CD4-positive, alpha-beta memory T cell (primary cell): ENCODE results near the gene IGF2BP2. TPM values are rescaled to one million over a fixed set of nuclear protein-coding genes. Genes with fewer than 3 reads are reported as not detected.
"Not testable (repeated sequence)": the region's sequence is repeated elsewhere in the genome, so short reads cannot be mapped to it uniquely, and the experiment has no call there.

Experiments
- CTCF ChIA-PET: fragments of 350-600 bp; sonication (Branson Sonifier 250); formaldehyde crosslinking; loops from one replicate; lab custom pipeline; 2021; ENCODE audit warnings: inconsistent platforms; ENCODE audit not compliant: partially characterized antibody; lab: Charles Lee
- POLR2A ChIA-PET: fragments of 350-600 bp; sonication (Branson Sonifier 250); formaldehyde crosslinking; loops from one replicate; lab custom pipeline; 2021; ENCODE audit not compliant: partially characterized antibody; lab: Charles Lee
- DNase-seq, 5 donors: peaks; one replicate each; pipeline versions ENCODE4 v3.0.0 to v3.0.0-alpha.2; 2020 to 2022; ENCODE audit warnings: mixed read lengths in 1 of 5
- H3K27ac ChIP-seq: one replicate; pipeline ENCODE4 v1.7.0; 2013; ENCODE audit warnings: low read depth, low read length
- H3K27me3 ChIP-seq: 2 replicates; pipeline ENCODE4 v1.7.0; 2013; ENCODE audit warnings: mild to moderate bottlenecking, low read length, moderate library complexity; ENCODE audit not compliant: insufficient read depth
- H3K36me3 ChIP-seq: 2 replicates; pipeline ENCODE4 v1.7.0; 2013; ENCODE audit warnings: mild to moderate bottlenecking, low read length, moderate library complexity; ENCODE audit not compliant: insufficient read depth
- H3K4me1 ChIP-seq: 2 replicates; pipeline ENCODE4 v1.7.0; 2013; ENCODE audit warnings: mild to moderate bottlenecking, low read length, moderate library complexity; ENCODE audit not compliant: insufficient read depth
- H3K4me3 ChIP-seq, 2 donors: one replicate each; pipeline ENCODE4 v1.7.0; 2013; ENCODE audit warnings: low read length in 2 of 2, mild to moderate bottlenecking in 1 of 2
- H3K9me3 ChIP-seq, 2 donors: one replicate each; pipeline ENCODE4 v1.7.0; 2013; ENCODE audit warnings: low read length in 2 of 2, control low read depth in 1 of 2; ENCODE audit not compliant: control insufficient read depth in 1 of 2
- H3K27ac Mint-ChIP-seq, 7 donors: one replicate each; pipeline ENCODE4 v1.8.0; 2020 to 2021; ENCODE audit warnings: mixed read lengths in 7 of 7, mild to moderate bottlenecking in 6 of 7, inconsistent platforms in 3 of 7, moderate library complexity in 3 of 7
- H3K27me3 Mint-ChIP-seq, 2 donors: one replicate each; pipeline ENCODE4 v1.8.0; 2020 to 2021; ENCODE audit warnings: mixed read lengths in 2 of 2
- H3K36me3 Mint-ChIP-seq, 2 donors: one replicate each; pipeline ENCODE4 v1.8.0; 2020 to 2021; ENCODE audit warnings: mixed read lengths in 2 of 2, inconsistent platforms in 1 of 2, mild to moderate bottlenecking in 1 of 2
- H3K4me1 Mint-ChIP-seq, 4 donors: one replicate each; pipeline ENCODE4 v1.8.0; 2020 to 2021; ENCODE audit warnings: mixed read lengths in 4 of 4, mild to moderate bottlenecking in 1 of 4
- H3K4me3 Mint-ChIP-seq, 8 donors: one replicate each; pipeline ENCODE4 v1.8.0; 2020 to 2021; ENCODE audit warnings: mixed read lengths in 8 of 8, mild to moderate bottlenecking in 7 of 8, moderate library complexity in 6 of 8, inconsistent platforms in 3 of 8
- H3K9me3 Mint-ChIP-seq, 8 donors: one replicate each; pipeline ENCODE4 v1.8.0; 2020 to 2021; ENCODE audit warnings: mixed read lengths in 8 of 8, mild to moderate bottlenecking in 5 of 8, inconsistent platforms in 3 of 8, moderate library complexity in 1 of 8
- intact Hi-C: fragments of 100-400 bp; cut with micrococcal nuclease; formaldehyde crosslinking; loops from one replicate; pipeline ENCODE4 v1.15.1; 2023
- polyA plus RNA-seq, 2 donors: library from polyadenylated mRNA; unstranded; fragments of 300-500 nt; fragmentation: Illumina TruSeq; gene quantifications; one replicate each; pipeline ENCODE4 v1.2.3, GENCODE V29; 2021
- total RNA-seq, 2 experiments: library from RNA; stranded (reverse); gene quantifications; one replicate each; pipeline ENCODE4 v1.2.3, GENCODE V29; 2021

The IGF2BP2 gene
- total and polyA plus RNA-seq, 4 experiments from 2014 or later, result not detected

GRCh38 chr3:185778821-185779220, 46.0 kb downstream of the IGF2BP2 start:
- Mint-ChIP-seq H3K27ac (no peak overlapping the region), H3K4me1 (no peaks in the 10 kb centered on the region), H3K27me3 (peaks cover 12 to 17% of the 10 kb centered on the region in 2 donors), H3K4me3 (no peak overlapping the region), H3K9me3 (peaks cover 0 to 3% (median 0%) of the 10 kb centered on the region in 8 donors), H3K36me3 (no peaks in the 10 kb centered on the region)
- no peak overlapping the region for H3K27ac ChIP-seq
- H3K27me3 ChIP-seq, result no peaks in the 10 kb centered on the region
- H3K4me1 ChIP-seq, result no peaks in the 10 kb centered on the region
- no peaks in the 10 kb centered on the region for H3K9me3 ChIP-seq
- no peaks in the 10 kb centered on the region for H3K36me3 ChIP-seq
- intact Hi-C loops, result no loop called here
- POLR2A ChIA-PET, result no interaction called here
- no peak for DNase-seq
- no peak overlapping the region for H3K4me3 ChIP-seq
- CTCF ChIA-PET, result interaction anchor here (1.6 to 3.2 kb wide), 2 partner anchors 10 to 14 kb away, joined by 3 to 15 read pairs; no protein-coding TSS in a partner anchor

- POLR2A ChIA-PET, result no interaction called here
- Histone ChIP-seq H3K4me3 (no peak overlapping the region), H3K36me3 (no peaks in the 10 kb centered on the region), H3K27me3 (no peaks in the 10 kb centered on the region), H3K4me1 (no peaks in the 10 kb centered on the region), H3K9me3 (no peaks in the 10 kb centered on the region), H3K27ac (no peak overlapping the region)
- no peak for DNase-seq
- CTCF ChIA-PET, result interaction anchor here (0.6 to 2.2 kb wide), 3 partner anchors 9 to 771 kb away, joined by 3 to 11 read pairs (median 3); no protein-coding TSS in a partner anchor
- H3K27me3 Mint-ChIP-seq, result peaks cover 11 to 13% of the 10 kb centered on the region in 2 donors
- H3K4me1 Mint-ChIP-seq, result no peaks in the 10 kb centered on the region
- H3K27ac Mint-ChIP-seq, result no peak overlapping the region
- intact Hi-C loops, result no loop called here
- no peak overlapping the region for H3K4me3 Mint-ChIP-seq
- peaks cover 0 to 3% (median 0%) of the 10 kb centered on the region in 8 donors for H3K9me3 Mint-ChIP-seq
- no peaks in the 10 kb centered on the region for H3K36me3 Mint-ChIP-seq
Measured at GRCh38 chr3:185778094-185778493, 46.7 kb downstream of the IGF2BP2 start.

GRCh38 chr3:185770109-185770508, 54.7 kb downstream of the IGF2BP2 start:
- ChIA-PET POLR2A (no interaction called here), CTCF (interaction anchor here (1.0 kb wide), 1 partner anchor 13 kb away, joined by 3 read pairs; no protein-coding TSS in a partner anchor)
- Mint-ChIP-seq H3K4me3 (no peak overlapping the region), H3K9me3 (no peaks in the 10 kb centered on the region), H3K4me1 (no peaks in the 10 kb centered on the region), H3K36me3 (no peaks in the 10 kb centered on the region), H3K27me3 (peaks cover 11 to 17% of the 10 kb centered on the region in 2 donors), H3K27ac (no peak overlapping the region)
- Histone ChIP-seq H3K27me3 (no peaks in the 10 kb centered on the region), H3K9me3 (no peaks in the 10 kb centered on the region), H3K36me3 (no peaks in the 10 kb centered on the region), H3K27ac (no peak overlapping the region), H3K4me3 (no peak overlapping the region), H3K4me1 (no peaks in the 10 kb centered on the region)
- DNase-seq, result no peak
- intact Hi-C loops, result no loop called here

GRCh38 chr3:185768578-185768982, 56.3 kb downstream of the IGF2BP2 start:
- peak; percentile 28 to 42 (median 34) for DNase-seq
- H3K4me1 ChIP-seq, POLR2A ChIA-PET, H3K27ac ChIP-seq, H3K9me3 ChIP-seq, H3K4me3 Mint-ChIP-seq, H3K27ac Mint-ChIP-seq, H3K36me3 Mint-ChIP-seq, H3K36me3 ChIP-seq, H3K4me1 Mint-ChIP-seq, H3K27me3 ChIP-seq, H3K9me3 Mint-ChIP-seq, H3K4me3 ChIP-seq: not testable (repeated sequence)
- CTCF ChIA-PET, result interaction anchor here (0.6 to 3.5 kb wide), 10 partner anchors 9 to 111 kb away, joined by 3 to 15 read pairs (median 5); no protein-coding TSS in a partner anchor
- H3K27me3 Mint-ChIP-seq, result peaks cover 19 to 20% of the 10 kb centered on the region in 2 donors
- intact Hi-C loops, result loop anchor here (1.0 kb wide), 1 partner anchor 108 kb away; no protein-coding TSS in a partner anchor

- Mint-ChIP-seq H3K9me3 (peaks cover 0 to 2% (median 0%) of the 10 kb centered on the region in 8 donors), H3K4me3 (no peak overlapping the region), H3K36me3 (no peaks in the 10 kb centered on the region), H3K27ac (no peak overlapping the region), H3K4me1 (no peaks in the 10 kb centered on the region), H3K27me3 (peaks cover 17 to 23% of the 10 kb centered on the region in 2 donors)
- Histone ChIP-seq H3K9me3 (no peaks in the 10 kb centered on the region), H3K36me3 (no peaks in the 10 kb centered on the region), H3K4me1 (no peaks in the 10 kb centered on the region), H3K27me3 (peaks cover 7% of the 10 kb centered on the region), H3K27ac (no peak overlapping the region), H3K4me3 (no peak overlapping the region)
- POLR2A ChIA-PET, result no interaction called here
- intact Hi-C loops, result no loop called here
- CTCF ChIA-PET, result interaction anchor here (0.8 to 3.5 kb wide), 2 partner anchors 21 to 107 kb away, joined by 3 to 10 read pairs; no protein-coding TSS in a partner anchor
- no peak for DNase-seq
Measured at GRCh38 chr3:185767002-185767688, 57.7 kb downstream of the IGF2BP2 start.

GRCh38 chr3:185766329-185767001, 58.4 kb downstream of the IGF2BP2 start:
- H3K27me3 Mint-ChIP-seq, result peaks cover 13 to 27% of the 10 kb centered on the region in 2 donors
- Histone ChIP-seq H3K27ac (no peak overlapping the region), H3K27me3 (peaks cover 7% of the 10 kb centered on the region), H3K36me3 (no peaks in the 10 kb centered on the region), H3K9me3 (no peaks in the 10 kb centered on the region), H3K4me3 (no peak overlapping the region), H3K4me1 (no peaks in the 10 kb centered on the region)
- H3K4me1 Mint-ChIP-seq, result no peaks in the 10 kb centered on the region
- no peak for DNase-seq
- H3K27ac Mint-ChIP-seq, result no peak overlapping the region
- POLR2A ChIA-PET, result no interaction called here
- CTCF ChIA-PET, result interaction anchor here (0.8 to 3.5 kb wide), 3 partner anchors 20 to 177 kb away, joined by 3 to 10 read pairs (median 3); no protein-coding TSS in a partner anchor
- intact Hi-C loops, result no loop called here
- H3K36me3 Mint-ChIP-seq, result no peaks in the 10 kb centered on the region
- H3K4me3 Mint-ChIP-seq, result no peak overlapping the region
- peaks cover 0 to 2% (median 0%) of the 10 kb centered on the region in 8 donors for H3K9me3 Mint-ChIP-seq

GRCh38 chr3:185764980-185765370, 59.9 kb downstream of the IGF2BP2 start:
- Mint-ChIP-seq H3K9me3 (peaks cover 0 to 2% (median 0%) of the 10 kb centered on the region in 8 donors), H3K27ac (no peak overlapping the region), H3K27me3 (peaks cover 23 to 33% of the 10 kb centered on the region in 2 donors), H3K4me3 (no peak overlapping the region), H3K36me3 (no peaks in the 10 kb centered on the region), H3K4me1 (no peaks in the 10 kb centered on the region)
- no peaks in the 10 kb centered on the region for H3K9me3 ChIP-seq
- CTCF ChIA-PET, result interaction anchor here (1.3 to 1.5 kb wide), 2 partner anchors 14 to 18 kb away, joined by 3 to 5 read pairs; no protein-coding TSS in a partner anchor
- H3K27me3 ChIP-seq, result peaks cover 7% of the 10 kb centered on the region
- H3K27ac ChIP-seq, result no peak overlapping the region
- intact Hi-C loops, result no loop called here
- no peak for DNase-seq
- no peaks in the 10 kb centered on the region for H3K36me3 ChIP-seq
- POLR2A ChIA-PET, result no interaction called here
- no peak overlapping the region for H3K4me3 ChIP-seq
- H3K4me1 ChIP-seq, result no peaks in the 10 kb centered on the region
